Kidney (tissue), 14 donors: Measurements from ENCODE around the gene PCDH9. TPM values are rescaled to one million over a fixed set of nuclear protein-coding genes. Genes with fewer than 3 reads are reported as not detected.
A peak's percentile ranks its signal among the peaks of the same experiment; 100 is the strongest.
"Not testable (repeated sequence)": the region's sequence is repeated elsewhere in the genome, so short reads cannot be mapped to it uniquely, and the experiment has no call there.

Experiments used
- DNase-seq, 5 donors: peaks; one replicate each; pipeline ENCODE4 v3.0.0-alpha.2; 2013 to 2020
- FAIRE-seq: peaks from 2 replicates; lab custom pipeline; 2012; peaks lifted over from hg19 to GRCh38; lab: Jason Lieb, UNC
- H3K27ac ChIP-seq, 2 donors: one replicate each; pipeline ENCODE4 v1.7.0; 2013; ENCODE audit warnings: low read depth in 2 of 2, low read length in 2 of 2, inconsistent platforms in 1 of 2
- H3K27me3 ChIP-seq: one replicate; pipeline ENCODE4 v1.7.1; 2013; ENCODE audit warnings: low read length, inconsistent platforms; ENCODE audit not compliant: control insufficient read depth, insufficient read depth
- H3K36me3 ChIP-seq, 3 donors: one replicate each; pipeline versions ENCODE4 v1.7.0 to v1.7.1; 2013; ENCODE audit warnings: low read length in 3 of 3, control low read depth in 1 of 3, inconsistent platforms in 1 of 3; ENCODE audit not compliant: insufficient read depth in 3 of 3, control insufficient read depth in 2 of 3
- H3K4me1 ChIP-seq, 3 donors: one replicate each; pipeline versions ENCODE4 v1.7.0 to v1.7.1; 2013; ENCODE audit warnings: low read length in 3 of 3, inconsistent platforms in 1 of 3, low read depth in 1 of 3; ENCODE audit not compliant: control insufficient read depth in 2 of 3, insufficient read depth in 2 of 3
- H3K4me3 ChIP-seq, 3 donors: one replicate each; pipeline versions ENCODE4 v1.7.0 to v1.8.1; 2013; ENCODE audit warnings: low read length in 3 of 3, control low read depth in 1 of 3, inconsistent platforms in 1 of 3
- H3K9ac ChIP-seq, 3 donors: one replicate each; pipeline versions ENCODE4 v1.7.0 to v1.7.1; 2013; ENCODE audit warnings: low read length in 3 of 3, control low read depth in 1 of 3, inconsistent platforms in 1 of 3
- H3K9me3 ChIP-seq, 3 donors: one replicate each; pipeline versions ENCODE4 v1.7.0 to v1.7.1; 2013; ENCODE audit warnings: low read length in 3 of 3, control low read depth in 1 of 3, inconsistent platforms in 1 of 3; ENCODE audit not compliant: control insufficient read depth in 2 of 3, insufficient read depth in 1 of 3
- CTCF ChIP-seq: IDR thresholded peaks from 3 replicates; pipeline ENCODE4 v1.5.1; 2012; ENCODE audit warnings: mild to moderate bottlenecking, moderate library complexity, borderline replicate concordance; ENCODE audit not compliant: insufficient read depth; ENCODE audit errors: extremely low read depth
- intact Hi-C: fragments of 100-400 bp; cut with DNase I; formaldehyde crosslinking; loops from one replicate; pipeline ENCODE4 v1.11.1; 2022
- polyA plus RNA-seq: library from polyadenylated mRNA; stranded (reverse); fragments of 350-450 nt; fragmentation: Illumina TruSeq; extraction: RNeasy Lipid Tissue Mini Kit (QIAGEN cat#74804); gene quantifications from one replicate; pipeline ENCODE4 v1.2.3, GENCODE V29; 2014; ENCODE audit warnings: low read depth, low replicate concordance; ENCODE audit not compliant: insufficient read depth
- total RNA-seq: library from RNA; stranded (reverse); fragmentation: NEBNext Ultra II Directional; extraction: Animal tissue kit (Norgen Biotek cat#: 25700); gene quantifications from one replicate; pipeline ENCODE4 v1.2.1, GENCODE V29; 2021
- donor health status: control.
- donor health status: control.
- donor health status: control.
- donor health status: control.
- donor health status: control.
- donor health status: DM: yes; HTN: yes; CAD: no.
- donor health status: Normal renal cell carcinoma (clear cell type).

PCDH9 gene
- total and polyA plus RNA-seq, 2 donors from 2014 or later, result 1.6 to 9.5 TPM

GRCh38 chr13:66888698-66889097 is 341.4 kb downstream of the PCDH9 start:
- Histone ChIP-seq H3K36me3 (no peaks in the 10 kb centered on the region), H3K27ac (no peak overlapping the region), H3K4me1 (no peaks in the 10 kb centered on the region), H3K4me3 (no peak overlapping the region), H3K9ac (no peak overlapping the region), H3K27me3 (no peaks in the 10 kb centered on the region), H3K9me3 (no peaks in the 10 kb centered on the region)
- no peak for TF ChIP-seq CTCF
- no peak for DNase-seq
- intact Hi-C loops, result no loop called here
- no peak for FAIRE-seq

- no peak for TF ChIP-seq CTCF
- FAIRE-seq (no peak), DNase-seq (peak in 2 of 5 donors; percentile 51 to 66)
- no peaks in the 10 kb centered on the region for H3K27me3 ChIP-seq
- H3K27ac ChIP-seq, result no peak overlapping the region
- H3K4me3 ChIP-seq, result no peak overlapping the region
- intact Hi-C loops, result no loop called here
- H3K9ac ChIP-seq, result no peak overlapping the region
- no peaks in the 10 kb centered on the region for H3K4me1 ChIP-seq
- no peaks in the 10 kb centered on the region for H3K36me3 ChIP-seq
- H3K9me3 ChIP-seq, result no peaks in the 10 kb centered on the region
Measured at GRCh38 chr13:66887088-66887487, 343.0 kb downstream of the PCDH9 start.

- no peaks in the 10 kb centered on the region for H3K9me3 ChIP-seq
- H3K4me1 ChIP-seq, result no peaks in the 10 kb centered on the region
- no peaks in the 10 kb centered on the region for H3K27me3 ChIP-seq
- intact Hi-C loops, result no loop called here
- no peak overlapping the region for H3K4me3 ChIP-seq
- no peak overlapping the region for H3K9ac ChIP-seq
- FAIRE-seq (no peak), DNase-seq (peak in 1 of 5 donors; percentile 1)
- no peaks in the 10 kb centered on the region for H3K36me3 ChIP-seq
- peak overlapping the region in 1 of 2 donors; percentile 6 for H3K27ac ChIP-seq
- no peak for TF ChIP-seq CTCF
Measured at GRCh38 chr13:66886264-66886663, 343.9 kb downstream of the PCDH9 start.

- H3K4me3 ChIP-seq, H3K27me3 ChIP-seq, DNase-seq, FAIRE-seq, H3K9ac ChIP-seq, H3K4me1 ChIP-seq, intact Hi-C loops, H3K27ac ChIP-seq, H3K36me3 ChIP-seq, H3K9me3 ChIP-seq: not testable (repeated sequence)
Measured at GRCh38 chr13:66881170-66881569, 349.0 kb downstream of the PCDH9 start.
